AG04450 (cell line): ENCODE measurements around the gene CCDC78. TPM values are rescaled to one million over a fixed set of nuclear protein-coding genes. Genes with fewer than 3 reads are reported as not detected.

Experiments
- CTCF ChIA-PET: fragments of 300-600, 350-600 bp; formaldehyde crosslinking; extraction: SDS; loops from one replicate; lab custom pipeline; 2022; ENCODE audit warnings: antibody characterized with exemption, inconsistent platforms; lab: Charles Lee
- POLR2A ChIA-PET: fragments of 350-600 bp; formaldehyde crosslinking; extraction: SDS; loops from one replicate; lab custom pipeline; 2021; ENCODE audit warnings: antibody characterized with exemption, inconsistent platforms; lab: Yijun Ruan, JAX
- DNase-seq: peaks from one replicate; pipeline ENCODE4 v3.0.0-alpha.2; 2011; ENCODE audit warnings: low read depth, low spot score
- H3K27ac ChIP-seq: one replicate; pipeline ENCODE4 v1.5.1; 2012; ENCODE audit warnings: low read depth, low read length, control low read depth
- H3K27me3 ChIP-seq: one replicate; pipeline ENCODE4 v1.6.0; 2012; ENCODE audit warnings: low read length; ENCODE audit not compliant: control insufficient read depth, insufficient read depth
- H3K4me3 ChIP-seq: 2 replicates; pipeline ENCODE4 v1.5.1; 2011; ENCODE audit warnings: mild to moderate bottlenecking, low read depth, low read length, control low read depth
- H3K9me3 ChIP-seq: 2 replicates; pipeline ENCODE4 v1.5.1; 2012; ENCODE audit warnings: low read length; ENCODE audit not compliant: control insufficient read depth, insufficient read depth
- polyA plus RNA-seq: library from polyadenylated mRNA; depleted of rRNA; stranded (reverse); fragments of >200 nt; gene quantifications from 2 replicates; pipeline ENCODE4 v1.2.3, GENCODE V29; 2011
- TF ChIP-seq, protein P1 (sequence below): IDR thresholded peaks from 2 replicates; pipeline ENCODE4 v1.5.1; 2011; ENCODE audit warnings: low read depth, low read length, control low read depth, inconsistent platforms

The CCDC78 gene
- polyA plus RNA-seq, 1 experiment: 1.1 TPM

DNA sequence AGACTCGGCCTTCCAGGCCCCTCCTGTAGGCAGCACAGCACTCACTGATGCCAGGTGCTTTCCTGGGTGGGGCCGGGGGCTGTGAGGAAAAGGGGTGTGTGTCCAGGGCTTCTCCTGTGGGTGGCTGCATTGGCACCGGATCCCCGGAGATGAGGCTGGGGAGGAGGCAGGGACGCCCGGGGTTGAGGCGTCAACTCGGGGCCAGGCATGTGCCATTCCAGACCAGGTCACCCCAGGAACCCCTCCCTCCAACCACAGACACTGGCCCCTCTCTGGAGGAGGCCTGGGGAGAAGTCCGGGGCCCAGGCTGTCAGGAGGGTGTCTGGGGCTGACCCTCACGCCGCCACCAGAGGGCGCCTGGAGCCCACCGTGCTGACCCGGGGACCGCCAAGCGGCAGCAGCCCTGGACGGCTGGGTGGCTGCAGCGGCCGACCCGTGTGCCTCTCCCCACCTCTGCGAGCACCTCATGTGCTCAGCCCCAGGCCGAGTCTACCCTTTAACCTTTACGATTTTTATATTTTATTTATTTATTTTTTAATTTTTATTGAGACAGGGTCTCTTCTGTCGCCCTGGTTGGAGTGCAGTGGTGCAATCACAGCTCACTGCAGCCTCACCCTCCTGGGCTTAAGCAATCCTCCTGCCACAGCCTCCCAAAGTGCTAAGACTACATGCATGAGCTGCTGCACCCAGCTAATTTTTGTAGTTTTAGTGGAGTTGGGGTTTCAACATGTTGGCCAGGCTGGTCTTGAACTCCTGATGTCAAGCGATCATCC is 14.5 kb downstream of the CCDC78 start:
- Histone ChIP-seq H3K4me3 (no peak overlapping the region), H3K9me3 (no peaks in the 10 kb centered on the region; the same call in 1 of the 2 replicates), H3K27me3 (peaks cover 15% of the 10 kb centered on the region), H3K27ac (no peak overlapping the region)
- DNase-seq: no peak
- CTCF ChIA-PET: interaction anchor here (0.6 to 4.2 kb wide), 13 partner anchors 8 to 391 kb away, joined by 3 to 29 read pairs (median 4); partner anchors contain the start of gene CHTF18
- TF ChIP-seq, protein P1, sequence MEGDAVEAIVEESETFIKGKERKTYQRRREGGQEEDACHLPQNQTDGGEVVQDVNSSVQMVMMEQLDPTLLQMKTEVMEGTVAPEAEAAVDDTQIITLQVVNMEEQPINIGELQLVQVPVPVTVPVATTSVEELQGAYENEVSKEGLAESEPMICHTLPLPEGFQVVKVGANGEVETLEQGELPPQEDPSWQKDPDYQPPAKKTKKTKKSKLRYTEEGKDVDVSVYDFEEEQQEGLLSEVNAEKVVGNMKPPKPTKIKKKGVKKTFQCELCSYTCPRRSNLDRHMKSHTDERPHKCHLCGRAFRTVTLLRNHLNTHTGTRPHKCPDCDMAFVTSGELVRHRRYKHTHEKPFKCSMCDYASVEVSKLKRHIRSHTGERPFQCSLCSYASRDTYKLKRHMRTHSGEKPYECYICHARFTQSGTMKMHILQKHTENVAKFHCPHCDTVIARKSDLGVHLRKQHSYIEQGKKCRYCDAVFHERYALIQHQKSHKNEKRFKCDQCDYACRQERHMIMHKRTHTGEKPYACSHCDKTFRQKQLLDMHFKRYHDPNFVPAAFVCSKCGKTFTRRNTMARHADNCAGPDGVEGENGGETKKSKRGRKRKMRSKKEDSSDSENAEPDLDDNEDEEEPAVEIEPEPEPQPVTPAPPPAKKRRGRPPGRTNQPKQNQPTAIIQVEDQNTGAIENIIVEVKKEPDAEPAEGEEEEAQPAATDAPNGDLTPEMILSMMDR: peak; percentile 88
- POLR2A ChIA-PET: interaction anchor here (1.2 to 1.6 kb wide), 2 partner anchors 10 to 14 kb away, joined by 6 to 7 read pairs; partner anchors contain the start of genes ANTKMT and CCDC78

DNA sequence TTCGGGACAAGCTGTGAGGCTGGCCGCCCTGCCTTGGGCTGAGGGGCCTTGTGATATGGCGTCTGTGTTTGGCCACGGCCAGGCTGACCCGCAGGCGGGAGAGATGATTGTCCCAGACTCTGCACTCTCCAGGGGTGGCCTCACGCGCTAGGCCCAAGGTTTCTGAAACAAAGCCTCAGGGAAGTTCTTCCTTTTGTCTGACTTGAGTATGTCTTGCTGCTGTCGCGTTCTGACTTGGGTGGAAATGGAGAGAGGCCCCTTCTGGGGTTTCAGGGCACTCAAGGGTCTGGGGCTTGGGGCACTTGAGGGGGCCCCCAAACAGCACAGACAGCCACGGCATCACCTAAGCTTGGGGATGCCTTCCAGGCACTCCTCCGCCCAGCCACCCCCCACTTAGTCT is 15.2 kb downstream of the CCDC78 start:
- Histone ChIP-seq H3K27me3 (peaks cover 22% of the 10 kb centered on the region), H3K4me3 (no peak overlapping the region), H3K9me3 (no peaks in the 10 kb centered on the region; the same call in 1 of the 2 replicates), H3K27ac (no peak overlapping the region)
- ChIA-PET CTCF (interaction anchor here (0.7 to 4.2 kb wide), 3 partner anchors 9 to 345 kb away, joined by 3 to 29 read pairs (median 20); no protein-coding TSS in a partner anchor), POLR2A (no interaction called here)
- DNase-seq: no peak
- TF ChIP-seq, protein P1: no peak

DNA sequence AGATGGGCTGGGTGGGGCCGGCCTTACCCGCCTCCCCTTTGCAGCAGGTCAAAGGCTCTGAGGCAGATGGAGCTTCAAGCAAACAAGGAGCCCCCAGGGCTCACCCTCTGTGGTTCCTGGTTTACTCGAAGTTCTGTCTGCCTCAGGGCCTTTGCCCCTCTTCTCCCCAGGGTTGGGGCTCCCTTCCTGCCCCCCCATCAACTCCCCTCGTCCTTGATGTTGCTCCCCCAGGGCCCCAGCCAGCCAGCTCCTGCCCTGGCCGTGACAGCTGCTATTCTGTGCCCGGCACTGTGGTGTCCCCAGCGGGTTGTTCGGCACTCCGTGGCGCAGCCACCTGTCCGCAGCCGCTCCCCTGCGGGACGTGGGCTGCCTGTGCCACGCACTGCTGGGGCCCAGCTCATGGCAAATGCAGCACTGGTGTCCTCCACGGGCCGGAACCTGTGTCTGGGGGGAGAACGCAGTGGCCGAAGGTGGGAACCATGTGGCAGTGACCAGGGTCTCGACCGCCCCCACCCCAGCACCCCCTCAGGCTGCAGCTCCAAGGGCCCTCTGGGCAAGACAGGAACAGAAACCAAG is 15.7 kb downstream of the CCDC78 start:
- POLR2A ChIA-PET: no interaction called here
- CTCF ChIA-PET: interaction anchor here (0.7 to 4.2 kb wide), 4 partner anchors 9 to 345 kb away, joined by 3 to 29 read pairs (median 12); no protein-coding TSS in a partner anchor
- Histone ChIP-seq H3K27me3 (peaks cover 22% of the 10 kb centered on the region), H3K9me3 (no peaks in the 10 kb centered on the region; the same call in 1 of the 2 replicates), H3K27ac (no peak overlapping the region), H3K4me3 (no peak overlapping the region)
- no peak for DNase-seq
- TF ChIP-seq, protein P1: no peak

DNA sequence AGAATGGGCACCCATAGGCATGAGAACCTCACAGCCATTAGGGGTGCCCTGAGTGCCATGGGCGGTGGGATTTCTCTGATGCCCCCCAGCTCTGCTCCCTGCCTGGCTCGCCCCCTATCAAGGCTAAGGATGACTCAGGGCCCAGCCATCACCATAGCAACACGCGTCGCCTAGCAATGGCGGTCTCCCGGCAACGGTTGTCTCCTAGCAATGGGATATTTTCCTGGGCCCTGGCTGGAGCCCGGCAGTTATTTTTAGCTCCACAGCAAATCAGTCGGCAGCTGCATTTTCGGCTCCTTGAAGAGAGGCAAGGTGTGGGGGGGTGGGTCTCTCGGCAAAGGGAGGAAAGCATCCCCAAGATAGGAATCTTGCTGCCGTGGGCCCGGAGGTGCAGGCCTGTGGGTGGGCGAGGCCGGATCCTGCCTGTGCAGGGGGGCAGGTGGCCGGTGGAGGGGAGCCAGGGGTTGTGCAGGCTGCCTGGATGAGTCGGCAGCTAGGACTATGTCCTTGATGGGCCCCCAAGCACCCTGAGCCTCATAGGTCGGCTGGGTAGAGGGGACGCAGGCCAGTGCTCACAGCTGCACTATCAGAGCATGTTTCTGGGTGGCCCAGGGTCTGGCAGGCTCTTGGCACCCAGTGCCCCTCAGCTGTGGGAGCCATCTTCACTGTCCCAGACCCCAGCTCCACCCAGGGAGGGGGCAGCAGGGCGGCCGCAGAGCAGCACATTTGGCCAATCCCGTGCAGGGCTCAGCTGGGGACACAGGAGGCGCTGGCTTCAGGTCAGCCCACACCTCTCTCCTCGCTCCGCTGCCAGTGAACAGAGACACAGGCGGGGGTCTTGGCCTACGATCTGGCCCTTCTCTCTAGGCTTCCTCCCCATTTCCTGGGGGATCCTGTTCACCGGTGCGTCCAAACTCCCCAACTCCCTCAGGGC is 16.4 kb downstream of the CCDC78 start:
- TF ChIP-seq, protein P1: no peak
- ChIA-PET CTCF (interaction anchor here (0.6 to 4.2 kb wide), 6 partner anchors 8 to 397 kb away, joined by 3 to 29 read pairs (median 5); no protein-coding TSS in a partner anchor), POLR2A (interaction anchor here (0.6 to 1.0 kb wide), 6 partner anchors 20 to 327 kb away, joined by 3 to 4 read pairs (median 4); partner anchors contain the start of genes CHTF18, RPUSD1 and WDR24)
- H3K9me3 ChIP-seq: no peaks in the 10 kb centered on the region; the same call in 1 of the 2 replicates
- no peak overlapping the region for H3K27ac ChIP-seq
- H3K27me3 ChIP-seq: peaks cover 25% of the 10 kb centered on the region
- DNase-seq: peak; percentile 62
- peak overlapping the region; percentile 20; the same call in 1 of the 2 replicates for H3K4me3 ChIP-seq
